M059J (cell line): Measurements from ENCODE around the gene RANGRF. TPM values are rescaled to one million over a fixed set of nuclear protein-coding genes. Genes with fewer than 3 reads are reported as not detected.

ENCODE experiments used
- DNase-seq: peaks from one replicate; pipeline ENCODE4 v3.0.0-alpha.2; 2012; ENCODE audit warnings: low read depth
- total RNA-seq: library from RNA; depleted of rRNA; stranded (reverse); fragments of >200 nt; shearing (Covaris generic); gene quantifications from 2 replicates; pipeline ENCODE4 v1.2.3, GENCODE V29; 2014

The RANGRF gene
- total RNA-seq, 1 experiment from 2014 or later = 14.7 TPM

GRCh38 chr17:8273884-8274444 is 14.5 kb upstream of the RANGRF start:
- DNase-seq = no peak

- no peak for DNase-seq
These were observed 13.7 kb upstream of the RANGRF start for GRCh38 chr17:8274816-8275215.

GRCh38 chr17:8275421-8276290 is 12.8 kb upstream of the RANGRF start:
- DNase-seq = no peak

- DNase-seq = no peak
These were observed 11.2 kb upstream of the RANGRF start for GRCh38 chr17:8277317-8277716.

GRCh38 chr17:8282345-8282744 is 6.1 kb upstream of the RANGRF start:
- DNase-seq = no peak

- no peak for DNase-seq
These were observed 5.1 kb upstream of the RANGRF start for GRCh38 chr17:8283356-8283755.

- DNase-seq = no peak
These were observed 4.3 kb upstream of the RANGRF start for GRCh38 chr17:8284126-8284525.

- DNase-seq = no peak
These were observed 2.9 kb upstream of the RANGRF start for GRCh38 chr17:8285270-8286181.

- no peak for DNase-seq
These were observed 677 bp upstream of the RANGRF start for GRCh38 chr17:8287651-8288335.

- DNase-seq = no peak
These were observed 580 bp downstream of the RANGRF start for GRCh38 chr17:8289103-8289397.

- peak; percentile 48 for DNase-seq
These were observed 1.6 kb downstream of the RANGRF start for GRCh38 chr17:8290043-8290442.

GRCh38 chr17:8292639-8293395 is 4.3 kb downstream of the RANGRF start:
- DNase-seq = no peak

- no peak for DNase-seq
These were observed 5.9 kb downstream of the RANGRF start for GRCh38 chr17:8294361-8294760.

GRCh38 chr17:8294814-8295316 is 6.4 kb downstream of the RANGRF start:
- DNase-seq = no peak

GRCh38 chr17:8300226-8300625 is 11.8 kb downstream of the RANGRF start:
- DNase-seq = no peak

- DNase-seq = peak; percentile 69
These were observed 12.3 kb downstream of the RANGRF start for GRCh38 chr17:8300627-8301242.

- no peak for DNase-seq
These were observed 22.2 kb downstream of the RANGRF start for GRCh38 chr17:8310601-8311123.

GRCh38 chr17:8311131-8311790 is 22.8 kb downstream of the RANGRF start:
- no peak for DNase-seq

GRCh38 chr17:8312251-8312650 is 23.8 kb downstream of the RANGRF start:
- no peak for DNase-seq
